ENCODE results near the gene PXDN.
"Not testable (repeated sequence)": the region's sequence is repeated elsewhere in the genome, so short reads cannot be mapped to it uniquely, and the experiment has no call there.

Gene PXDN

GRCh38 chr2:1722692-1723091 is 21.6 kb downstream of the PXDN start:
- DNase-seq (ENCODE audit: low spot score) = no peak

DNA sequence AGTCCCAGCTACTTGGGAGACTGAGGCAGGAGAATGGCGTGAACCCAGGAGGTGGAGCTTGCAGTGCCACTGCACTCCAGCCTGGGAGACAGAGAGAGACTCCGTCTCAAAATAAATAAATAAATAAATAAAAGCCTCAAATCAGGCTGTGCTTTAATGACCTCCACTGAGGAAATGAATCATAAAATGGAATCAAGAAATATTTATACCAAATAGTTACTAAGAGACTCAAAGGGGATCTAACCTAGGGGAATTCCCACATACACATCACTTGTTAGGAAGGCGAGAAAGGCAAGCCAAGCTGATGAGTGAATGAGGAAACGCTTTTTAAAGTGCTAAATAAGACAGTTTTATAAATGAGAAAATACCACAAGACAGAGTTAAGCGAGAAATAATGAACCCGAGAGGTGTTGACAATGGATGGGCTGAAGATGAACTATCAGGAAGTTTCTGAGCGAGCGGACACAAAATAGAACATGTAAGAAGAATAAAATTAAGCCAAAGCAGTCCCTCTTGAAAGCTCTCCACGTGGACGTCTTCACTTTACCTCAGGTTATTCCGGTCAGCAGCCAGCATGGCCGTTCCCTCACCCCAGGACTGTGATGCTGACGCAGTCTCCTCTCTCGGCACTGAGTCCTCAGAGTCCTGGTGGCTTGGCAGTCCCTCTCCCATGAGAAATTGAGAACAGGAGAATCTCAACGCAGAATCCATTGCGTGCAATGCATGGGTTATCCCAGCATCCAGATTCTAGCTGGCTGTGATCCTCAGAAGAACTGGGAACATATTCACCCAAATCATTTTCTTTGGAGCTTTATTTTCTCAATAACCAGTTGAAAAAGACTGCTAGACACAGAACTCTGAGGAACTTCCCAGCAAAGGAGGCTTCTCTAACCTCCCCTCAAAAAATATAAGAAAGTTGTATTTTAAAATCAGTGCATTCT is 22.3 kb downstream of the PXDN start:
- no peak for DNase-seq (ENCODE audit: low spot score)

DNA sequence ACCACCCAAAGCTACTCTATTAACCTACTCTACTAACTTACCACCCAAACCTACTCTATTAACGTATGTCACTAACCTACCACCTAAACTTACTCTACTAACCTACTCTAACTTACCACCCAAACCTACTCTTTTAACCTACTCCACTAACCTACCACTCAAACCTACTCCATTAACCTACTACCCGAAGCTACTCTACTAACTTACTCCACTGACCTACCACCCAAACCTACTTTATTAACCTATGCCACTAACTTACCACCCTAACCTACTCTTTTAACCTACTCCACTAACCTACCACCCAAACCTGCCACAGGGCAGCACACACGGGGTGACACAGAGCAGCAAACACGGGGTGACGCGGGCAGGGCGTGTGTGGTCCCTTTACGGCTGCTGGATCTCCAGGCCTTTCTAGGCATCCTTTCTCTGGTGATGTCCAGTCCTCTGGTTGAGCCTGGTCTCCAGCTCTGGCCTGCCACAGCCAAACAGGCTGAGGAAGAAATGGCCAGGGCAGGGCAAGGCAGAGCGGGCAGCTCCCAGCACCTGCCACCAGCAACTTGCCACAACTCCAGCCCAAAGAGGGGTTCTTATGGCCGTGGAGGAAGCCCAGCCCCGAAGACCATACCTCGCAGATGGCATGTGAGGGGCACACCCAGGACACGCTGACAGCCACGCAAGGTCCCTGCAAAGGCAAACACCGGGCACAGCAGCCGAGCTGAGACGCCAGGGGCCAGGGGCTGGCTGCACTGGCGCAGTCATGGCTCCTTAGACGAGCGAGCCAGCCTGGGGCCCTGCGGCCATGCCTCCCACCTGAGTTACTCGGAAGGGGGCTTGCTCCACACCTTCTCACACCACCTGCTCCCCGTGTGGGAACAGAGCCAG is 25.7 kb downstream of the PXDN start:
- no peak for DNase-seq (ENCODE audit: low spot score)

- no peak for DNase-seq (ENCODE audit: low spot score)
These were observed 27.2 kb downstream of the PXDN start for GRCh38 chr2:1717113-1717512.

DNA sequence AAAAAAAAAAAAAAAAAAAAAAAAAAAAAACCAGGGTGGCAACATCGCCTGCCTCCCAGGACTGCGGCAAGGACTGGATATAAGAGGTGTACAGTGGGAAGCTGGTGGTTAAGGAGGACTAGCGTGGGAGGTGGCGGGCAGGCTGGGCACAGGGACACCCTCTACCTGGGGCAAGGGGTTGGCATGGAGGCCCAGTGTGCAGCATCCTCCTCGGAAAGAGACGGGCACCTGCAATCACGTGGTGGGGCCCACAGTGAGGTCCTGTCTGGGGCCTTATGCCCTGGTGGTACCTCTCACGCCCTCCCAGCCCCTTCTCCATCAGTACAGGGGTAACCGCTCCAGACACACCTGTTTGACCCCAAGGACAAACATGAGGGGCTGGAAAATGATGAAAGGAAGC is 27.9 kb downstream of the PXDN start:
- DNase-seq (ENCODE audit: low spot score) = no peak

GRCh38 chr2:1716014-1716305 is 28.4 kb downstream of the PXDN start:
- not testable (repeated sequence) for DNase-seq (ENCODE audit: low spot score)

GRCh38 chr2:1715184-1716013 is 28.9 kb downstream of the PXDN start:
- no peak for DNase-seq (ENCODE audit: low spot score)

- DNase-seq (ENCODE audit: low spot score) = no peak
These were observed 29.8 kb downstream of the PXDN start for GRCh38 chr2:1714291-1715064.

DNA sequence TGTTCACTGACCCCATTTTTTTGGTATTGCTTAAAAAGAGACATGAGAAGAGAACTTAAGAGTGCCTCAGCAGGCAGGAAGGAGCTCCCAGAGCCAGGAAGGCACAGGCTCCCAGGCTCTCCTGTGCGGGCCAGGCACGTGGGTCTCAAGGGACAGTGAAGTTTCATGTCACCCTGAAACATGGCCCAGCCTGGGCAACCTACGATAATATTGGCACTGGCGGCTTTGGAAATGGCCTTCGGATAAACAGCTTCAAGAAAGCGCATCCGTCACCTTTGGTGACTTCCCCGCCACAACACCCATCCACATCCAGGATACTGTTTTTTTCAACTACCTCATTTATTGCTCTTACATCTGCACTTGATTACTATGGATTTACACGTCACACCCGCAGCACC is 30.5 kb downstream of the PXDN start:
- no peak for DNase-seq (ENCODE audit: low spot score)

GRCh38 chr2:1713142-1713838 is 31.0 kb downstream of the PXDN start:
- DNase-seq (ENCODE audit: low spot score) = no peak

GRCh38 chr2:1709946-1710560 is 34.3 kb downstream of the PXDN start:
- no peak for DNase-seq (ENCODE audit: low spot score)

DNA sequence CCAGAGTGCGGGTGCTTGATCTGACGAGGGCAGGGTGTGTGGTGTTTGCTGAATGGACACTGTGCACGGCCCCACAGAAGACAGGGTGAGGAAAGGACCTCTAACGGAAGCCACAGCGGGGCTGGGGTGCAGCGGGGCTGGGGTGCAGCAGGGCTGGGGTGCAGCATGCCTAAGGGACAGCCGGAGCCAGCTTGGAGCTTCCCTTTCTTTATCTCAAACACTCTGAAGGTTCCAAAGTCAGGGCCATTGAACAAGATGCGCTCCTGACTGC is 35.0 kb downstream of the PXDN start:
- DNase-seq (ENCODE audit: low spot score) = no peak

- DNase-seq (ENCODE audit: low spot score) = no peak
These were observed 35.6 kb downstream of the PXDN start for GRCh38 chr2:1708476-1709334.

GRCh38 chr2:1707771-1708418 is 36.4 kb downstream of the PXDN start:
- no peak for DNase-seq (ENCODE audit: low spot score)

DNA sequence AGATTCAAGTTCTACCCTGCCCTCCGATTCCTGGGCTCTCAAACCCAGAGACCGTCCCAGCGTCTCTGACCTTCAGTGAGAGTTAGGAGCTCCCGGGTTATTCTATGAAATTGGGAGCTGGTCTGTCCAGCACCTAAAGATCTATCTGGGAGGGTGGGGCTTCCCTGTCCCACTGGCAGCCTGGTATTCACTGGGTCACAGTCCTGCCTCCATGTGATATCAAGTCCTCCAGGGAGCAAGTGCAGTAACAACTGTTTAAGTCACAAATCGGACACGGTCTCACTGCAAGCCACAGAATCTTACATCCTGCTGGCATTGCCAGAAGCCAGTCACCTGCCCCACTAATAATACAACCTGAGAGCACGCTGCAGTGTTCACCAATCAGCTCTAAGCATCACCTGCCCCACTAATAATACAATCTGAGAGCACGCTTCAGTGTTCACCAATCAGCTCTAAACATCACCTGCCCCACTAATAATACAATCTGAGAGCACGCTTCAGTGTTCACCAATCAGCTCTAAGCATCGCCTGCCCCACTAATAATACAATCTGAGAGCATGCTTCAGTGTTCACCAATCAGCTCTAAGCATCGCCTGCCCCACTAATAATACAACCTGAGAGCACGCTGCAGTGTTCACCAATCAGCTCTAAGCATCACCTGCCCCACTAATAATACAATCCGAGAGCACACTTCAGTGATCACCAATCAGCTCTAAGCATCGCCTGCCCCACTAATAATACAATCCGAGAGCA is 38.0 kb downstream of the PXDN start:
- not testable (repeated sequence) for DNase-seq (ENCODE audit: low spot score)

DNA sequence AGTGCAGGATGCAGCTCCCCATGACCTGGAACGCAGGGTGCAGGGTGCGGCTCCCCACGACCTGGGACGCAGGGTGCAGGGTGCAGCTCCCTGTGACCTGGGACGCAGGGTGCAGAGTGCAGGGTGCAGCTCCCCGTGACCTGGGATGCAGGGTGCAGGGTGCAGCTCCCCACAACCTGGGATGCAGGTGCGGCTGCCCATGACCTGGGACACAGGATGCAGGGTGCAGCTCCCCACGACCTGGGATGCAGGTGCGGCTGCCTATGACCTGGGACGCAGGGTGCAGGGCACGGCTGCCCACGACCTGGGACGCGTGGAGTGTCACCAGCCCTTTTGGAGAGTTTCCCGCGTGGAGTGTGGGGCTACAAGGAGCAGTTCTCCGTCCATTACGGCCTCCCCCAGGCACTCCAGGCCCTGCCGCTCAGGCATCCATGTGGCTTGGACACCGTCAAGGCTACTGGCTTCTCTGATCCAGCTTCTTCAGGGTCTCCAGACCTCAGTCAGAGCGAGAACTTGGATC is 38.7 kb downstream of the PXDN start:
- no peak for DNase-seq (ENCODE audit: low spot score)

GRCh38 chr2:1704631-1705556 is 39.4 kb downstream of the PXDN start:
- DNase-seq (ENCODE audit: low spot score) = no peak

All from activated CD4-positive, alpha-beta T cell treated with anti-CD3 and anti-CD28 coated beads, Interleukin-2, Interleukin-4, amounts not matched to agents 100 ng/mL and 50 ng/mL, durations not matched to agents 16 hours and 8 hours (primary cell).